Lower leg skin (tissue), 3 donors: ENCODE results near the gene PROC.
"Not testable (repeated sequence)": the region's sequence is repeated elsewhere in the genome, so short reads cannot be mapped to it uniquely, and the experiment has no call there.

Experiments used
- CTCF ChIP-seq, 3 donors: fragments of 450-650 bp; IDR thresholded peaks; one replicate each; pipeline ENCODE4 v1.5.1; 2016; ENCODE audit warnings: antibody characterized with exemption in 3 of 3, mild to moderate bottlenecking in 3 of 3, moderate library complexity in 2 of 3
- POLR2A ChIP-seq, 2 donors: fragments of 450-650 bp; IDR thresholded peaks; one replicate each; pipeline ENCODE4 v1.6.1; 2016 to 2017; ENCODE audit warnings: antibody characterized with exemption in 2 of 2, mild to moderate bottlenecking in 1 of 2, moderate library complexity in 1 of 2

- not testable (repeated sequence) for TF ChIP-seq CTCF, POLR2A (IDR thresholded peaks at IDR 0.05)
These were observed 8.5 kb upstream of the PROC start for GRCh38 chr2:127409716-127410115.
